GM12878 (cell line): Measurements from ENCODE around the gene DOLPP1. TPM values are rescaled to one million over a fixed set of nuclear protein-coding genes. Genes with fewer than 3 reads are reported as not detected.
A peak's percentile ranks its signal among the peaks of the same experiment; 100 is the strongest.

Experiments used
- HCFC1 ChIP-seq: fragments of 150-350 bp; IDR thresholded peaks from 2 replicates; pipeline ENCODE4 v1.6.1; 2014; ENCODE audit warnings: low read length
- RCOR1 ChIP-seq: conservative IDR thresholded peaks from 2 replicates; pipeline ENCODE4 v1.6.1; 2012; ENCODE audit warnings: low read depth, low read length, improper control_type of control experiment
- polyA plus RNA-seq, 11 experiments: library from polyadenylated mRNA; depleted of rRNA in 4 of 11; unstranded in 6 of 11; stranded (reverse) in 5 of 11; fragments of >200 nt; fragmentation: Nextera tagmentation in 4 of 11; fragmentation: Illumina TruSeq in 1 of 11; extraction: Ambion mirVana in 4 of 11; extraction: Trizol in 1 of 11; gene quantifications; 1 replicate in 1 of 11; 2 replicates in 10 of 11; pipeline versions ENCODE4 v1.2.1 to v1.2.3, GENCODE V29; 2011 to 2016; ENCODE audit warnings: inconsistent platforms in 2 of 11, missing spikeins in 2 of 11, low read depth in 1 of 11
- total RNA-seq, 4 experiments: library from RNA; depleted of rRNA in 3 of 4; stranded (reverse); fragments of >200 nt in 3 of 4; fragmentation: Illumina TruSeq in 1 of 4; extraction: Trizol in 1 of 4; gene quantifications; 2 replicates each; pipeline versions ENCODE4 v1.2.1 to v1.2.3, GENCODE V29; 2013 to 2021

The DOLPP1 gene
- total and polyA plus RNA-seq, 10 of the 15 experiments (the other 5 are each of a cell fraction or from before 2014, with no cell fraction given), result 0.76 to 19.9 (median 13.4) TPM

DNA sequence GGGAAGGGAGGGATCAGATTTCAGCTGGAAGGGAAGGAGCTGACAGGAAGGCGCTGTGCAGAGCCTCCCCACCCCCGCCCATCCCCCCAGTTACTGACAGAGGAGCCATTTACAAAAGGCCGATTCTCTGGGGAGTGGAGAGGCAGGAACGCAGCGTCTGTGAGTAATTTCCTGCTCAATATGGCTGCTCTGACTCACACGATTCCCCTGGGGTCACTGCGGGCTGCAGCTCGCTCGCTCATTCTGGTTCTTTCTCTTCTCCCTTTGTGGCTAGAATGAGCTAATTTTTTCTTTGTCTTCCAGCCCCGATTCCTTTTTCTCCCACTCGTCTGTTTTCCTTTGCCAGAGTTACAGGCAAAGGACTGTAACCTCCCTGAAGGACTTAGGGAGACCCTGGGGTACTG is 59.1 kb downstream of the DOLPP1 start (continued):
- TF ChIP-seq RCOR1, result no peak; the same call in 1 of the 2 replicates
- peak; percentile 33; the same call in 1 of the 2 replicates for TF ChIP-seq HCFC1

Other genes starting within 250 kb of the DOLPP1 start
Only the 7 nearest of the 10 such genes appear.
- 15.7 and 16.9 TPM in 2 replicates for gene DOLK, start 133.5 kb upstream of the DOLPP1 start, total RNA-seq (2014; rRNA removed)
- gene DOLK, start 133.5 kb upstream of the DOLPP1 start, total RNA-seq (2014; rRNA removed; fragmentation: Illumina TruSeq; extraction: Trizol), result 6.8 and 7.1 TPM in 2 replicates
- gene DOLK, start 133.5 kb upstream of the DOLPP1 start, total RNA-seq (2021), result 9.3 and 10.9 TPM in 2 replicates
- gene DOLK, start 133.5 kb upstream of the DOLPP1 start, polyA plus RNA-seq (2011; rRNA removed), result 3.5 and 6.4 TPM in 2 replicates
- 8.4 and 9.0 TPM in 2 replicates for gene DOLK, start 133.5 kb upstream of the DOLPP1 start, polyA plus RNA-seq (2014; fragmentation: Illumina TruSeq; extraction: Trizol)
- gene DOLK, start 133.5 kb upstream of the DOLPP1 start, polyA plus RNA-seq (2014; fragmentation: Nextera tagmentation; extraction: Ambion mirVana), result 1 to 10 TPM; 1.9 to 3.2 TPM
- gene DOLK, start 133.5 kb upstream of the DOLPP1 start, polyA plus RNA-seq (2014; rRNA removed), result 9.3 and 10.4 TPM in 2 replicates
- gene DOLK, start 133.5 kb upstream of the DOLPP1 start, polyA plus RNA-seq (2016; fragmentation: Nextera tagmentation; extraction: Ambion mirVana), result 10 to 100 TPM; 17.8 to 18.2 TPM
- 43.9 and 48.1 TPM in 2 replicates for gene NUP188, start 133.4 kb upstream of the DOLPP1 start, total RNA-seq (2014; rRNA removed)
- gene NUP188, start 133.4 kb upstream of the DOLPP1 start, total RNA-seq (2014; rRNA removed; fragmentation: Illumina TruSeq; extraction: Trizol), result 32.4 and 34.0 TPM in 2 replicates
- 61.3 and 71.5 TPM in 2 replicates for gene NUP188, start 133.4 kb upstream of the DOLPP1 start, total RNA-seq (2021)
- 32.1 and 52.3 TPM in 2 replicates for gene NUP188, start 133.4 kb upstream of the DOLPP1 start, polyA plus RNA-seq (2011; rRNA removed)
- 41.0 and 47.3 TPM in 2 replicates for gene NUP188, start 133.4 kb upstream of the DOLPP1 start, polyA plus RNA-seq (2014; fragmentation: Illumina TruSeq; extraction: Trizol)
- gene NUP188, start 133.4 kb upstream of the DOLPP1 start, polyA plus RNA-seq (2014; fragmentation: Nextera tagmentation; extraction: Ambion mirVana), result 1 to 10 TPM; 1.4 to 3.5 TPM
- gene NUP188, start 133.4 kb upstream of the DOLPP1 start, polyA plus RNA-seq (2014; rRNA removed), result 49.6 and 51.2 TPM in 2 replicates
- gene NUP188, start 133.4 kb upstream of the DOLPP1 start, polyA plus RNA-seq (2016; fragmentation: Nextera tagmentation; extraction: Ambion mirVana), result 10 to 100 TPM; 72.9 to 73.7 TPM
- gene SH3GLB2, start 52.8 kb upstream of the DOLPP1 start, total RNA-seq (2014; rRNA removed), result 38.4 and 40.2 TPM in 2 replicates
- 19.0 and 20.3 TPM in 2 replicates for gene SH3GLB2, start 52.8 kb upstream of the DOLPP1 start, total RNA-seq (2014; rRNA removed; fragmentation: Illumina TruSeq; extraction: Trizol)
- 57.8 and 59.9 TPM in 2 replicates for gene SH3GLB2, start 52.8 kb upstream of the DOLPP1 start, total RNA-seq (2021)
- 17.4 and 34.8 TPM in 2 replicates for gene SH3GLB2, start 52.8 kb upstream of the DOLPP1 start, polyA plus RNA-seq (2011; rRNA removed)
- gene SH3GLB2, start 52.8 kb upstream of the DOLPP1 start, polyA plus RNA-seq (2014; fragmentation: Illumina TruSeq; extraction: Trizol), result 7.0 and 31.5 TPM in 2 replicates
- 1 to 10 TPM in 1 of 2 experiments, under 1 TPM in 1; 0.21 to 1.2 TPM for gene SH3GLB2, start 52.8 kb upstream of the DOLPP1 start, polyA plus RNA-seq (2014; fragmentation: Nextera tagmentation; extraction: Ambion mirVana)
- 58.7 and 61.3 TPM in 2 replicates for gene SH3GLB2, start 52.8 kb upstream of the DOLPP1 start, polyA plus RNA-seq (2014; rRNA removed)
- 10 to 100 TPM in 1 of 2 experiments, 1 to 10 TPM in 1; 5.5 to 30.1 TPM for gene SH3GLB2, start 52.8 kb upstream of the DOLPP1 start, polyA plus RNA-seq (2016; fragmentation: Nextera tagmentation; extraction: Ambion mirVana)
- 15.5 and 15.8 TPM in 2 replicates for gene MIGA2, start 44.5 kb upstream of the DOLPP1 start, total RNA-seq (2014; rRNA removed)
- gene MIGA2, start 44.5 kb upstream of the DOLPP1 start, total RNA-seq (2014; rRNA removed; fragmentation: Illumina TruSeq; extraction: Trizol), result 7.9 and 8.1 TPM in 2 replicates
- 27.8 and 31.0 TPM in 2 replicates for gene MIGA2, start 44.5 kb upstream of the DOLPP1 start, total RNA-seq (2021)
- gene MIGA2, start 44.5 kb upstream of the DOLPP1 start, polyA plus RNA-seq (2011; rRNA removed), result 6.2 and 9.5 TPM in 2 replicates
- 1.5 and 6.7 TPM in 2 replicates for gene MIGA2, start 44.5 kb upstream of the DOLPP1 start, polyA plus RNA-seq (2014; fragmentation: Illumina TruSeq; extraction: Trizol)
- gene MIGA2, start 44.5 kb upstream of the DOLPP1 start, polyA plus RNA-seq (2014; fragmentation: Nextera tagmentation; extraction: Ambion mirVana), result under 1 TPM; 0.14 to 0.77 TPM
- gene MIGA2, start 44.5 kb upstream of the DOLPP1 start, polyA plus RNA-seq (2014; rRNA removed), result 27.3 and 28.0 TPM in 2 replicates
- 10 to 100 TPM; 18.2 to 21.0 TPM for gene MIGA2, start 44.5 kb upstream of the DOLPP1 start, polyA plus RNA-seq (2016; fragmentation: Nextera tagmentation; extraction: Ambion mirVana)
- gene CRAT, start 29.7 kb downstream of the DOLPP1 start, total RNA-seq (2014; rRNA removed), result 2.0 TPM in 2 replicates
- 0.60 and 0.89 TPM in 2 replicates for gene CRAT, start 29.7 kb downstream of the DOLPP1 start, total RNA-seq (2014; rRNA removed; fragmentation: Illumina TruSeq; extraction: Trizol)
- gene CRAT, start 29.7 kb downstream of the DOLPP1 start, total RNA-seq (2021), result 2.9 and 3.4 TPM in 2 replicates
- gene CRAT, start 29.7 kb downstream of the DOLPP1 start, polyA plus RNA-seq (2011; rRNA removed), result 0.32 and 0.61 TPM in 2 replicates
- 0.79 and 1.5 TPM in 2 replicates for gene CRAT, start 29.7 kb downstream of the DOLPP1 start, polyA plus RNA-seq (2014; fragmentation: Illumina TruSeq; extraction: Trizol)
- gene CRAT, start 29.7 kb downstream of the DOLPP1 start, polyA plus RNA-seq (2014; fragmentation: Nextera tagmentation; extraction: Ambion mirVana), result under 1 TPM; 0.10 to 0.47 TPM
- 2.0 and 2.7 TPM in 2 replicates for gene CRAT, start 29.7 kb downstream of the DOLPP1 start, polyA plus RNA-seq (2014; rRNA removed)
- gene CRAT, start 29.7 kb downstream of the DOLPP1 start, polyA plus RNA-seq (2016; fragmentation: Nextera tagmentation; extraction: Ambion mirVana), result 1 to 10 TPM; 3.2 to 3.4 TPM
- gene PTPA, start 30.3 kb downstream of the DOLPP1 start, total RNA-seq (2014; rRNA removed), result 86.2 and 91.7 TPM in 2 replicates
- gene PTPA, start 30.3 kb downstream of the DOLPP1 start, total RNA-seq (2014; rRNA removed; fragmentation: Illumina TruSeq; extraction: Trizol), result 42.9 and 45.6 TPM in 2 replicates
- 91.3 and 100 TPM in 2 replicates for gene PTPA, start 30.3 kb downstream of the DOLPP1 start, total RNA-seq (2021)
- gene PTPA, start 30.3 kb downstream of the DOLPP1 start, polyA plus RNA-seq (2011; rRNA removed), result 90.9 and 111 TPM in 2 replicates
- gene PTPA, start 30.3 kb downstream of the DOLPP1 start, polyA plus RNA-seq (2014; fragmentation: Illumina TruSeq; extraction: Trizol), result 56.2 and 61.6 TPM in 2 replicates
- 1 to 10 TPM; 1.6 to 3.2 TPM for gene PTPA, start 30.3 kb downstream of the DOLPP1 start, polyA plus RNA-seq (2014; fragmentation: Nextera tagmentation; extraction: Ambion mirVana)
- gene PTPA, start 30.3 kb downstream of the DOLPP1 start, polyA plus RNA-seq (2014; rRNA removed), result 69.6 and 81.5 TPM in 2 replicates
- 10 to 100 TPM; 48.3 to 54.0 TPM for gene PTPA, start 30.3 kb downstream of the DOLPP1 start, polyA plus RNA-seq (2016; fragmentation: Nextera tagmentation; extraction: Ambion mirVana)
- 1.4 and 1.7 TPM in 2 replicates for gene IER5L, start 97.2 kb downstream of the DOLPP1 start, total RNA-seq (2014; rRNA removed)
- 0.09 and 0.14 TPM in 2 replicates for gene IER5L, start 97.2 kb downstream of the DOLPP1 start, total RNA-seq (2014; rRNA removed; fragmentation: Illumina TruSeq; extraction: Trizol)
- 1.2 TPM in 2 replicates for gene IER5L, start 97.2 kb downstream of the DOLPP1 start, total RNA-seq (2021)
- 0.35 and 0.52 TPM in 2 replicates for gene IER5L, start 97.2 kb downstream of the DOLPP1 start, polyA plus RNA-seq (2011; rRNA removed)
- 0.04 TPM in 1 of 2 replicates, not detected in the other for gene IER5L, start 97.2 kb downstream of the DOLPP1 start, polyA plus RNA-seq (2014; fragmentation: Illumina TruSeq; extraction: Trizol)
- under 1 TPM; 0.08 to 0.13 TPM for gene IER5L, start 97.2 kb downstream of the DOLPP1 start, polyA plus RNA-seq (2014; fragmentation: Nextera tagmentation; extraction: Ambion mirVana)
- gene IER5L, start 97.2 kb downstream of the DOLPP1 start, polyA plus RNA-seq (2014; rRNA removed), result 0.67 and 1.2 TPM in 2 replicates
- under 1 TPM; 0.13 to 0.20 TPM for gene IER5L, start 97.2 kb downstream of the DOLPP1 start, polyA plus RNA-seq (2016; fragmentation: Nextera tagmentation; extraction: Ambion mirVana)